Measurements from ENCODE around the gene TMEM69.

The TMEM69 gene

GRCh38 chr1:45687754-45688740, at the start of gene TMEM69:
Gene TMEM69 (plus strand): TSS chr1:45688181. CDS start chr1:45691069, 2,888 bp downstream.
- peaks cover 55% of the 10 kb centered on the region for H3K79me2 ChIP-seq (ENCODE audit: insufficient read depth, low read length)
- H3K9me2 ChIP-seq (ENCODE audit: low read depth, low read length): no peaks in the 10 kb centered on the region
- peaks cover 34% of the 10 kb centered on the region for H3K4me1 ChIP-seq (ENCODE audit: insufficient read depth, low read length, severe bottlenecking)
- H3K27ac ChIP-seq (ENCODE audit: low read depth, low read length, poor library complexity, severe bottlenecking): peak within 1 kb of the TSS; percentile 96
- H2AFZ ChIP-seq (ENCODE audit: low read length): no peak within 1 kb of the TSS
- peaks cover 26% of the 10 kb centered on the region for H3K36me3 ChIP-seq (ENCODE audit: insufficient read depth, low read length)
- peak within 1 kb of the TSS; percentile 90 for H3K4me2 ChIP-seq (ENCODE audit: low read length)
- H3K4me3 ChIP-seq (ENCODE audit: low read depth, low read length, poor library complexity, severe bottlenecking): peak within 1 kb of the TSS; percentile 92
- H3K27me3 ChIP-seq (ENCODE audit: insufficient read depth, low read length): no peaks in the 10 kb centered on the region
- no peaks in the 10 kb centered on the region for H3F3A ChIP-seq (ENCODE audit: insufficient read depth, low read length)
- no peaks in the 10 kb centered on the region for H3K9me3 ChIP-seq (ENCODE audit: low read length)
- no peaks in the 10 kb centered on the region for H4K20me1 ChIP-seq (ENCODE audit: insufficient read depth, low read length)
- H3K9ac ChIP-seq (ENCODE audit: low read length): peak within 1 kb of the TSS; percentile 95
- TF ChIP-seq EZH2 (IDR thresholded peaks at IDR 0.05; ENCODE audit: borderline replicate concordance, low read length): no peak
- TF ChIP-seq, protein P1, sequence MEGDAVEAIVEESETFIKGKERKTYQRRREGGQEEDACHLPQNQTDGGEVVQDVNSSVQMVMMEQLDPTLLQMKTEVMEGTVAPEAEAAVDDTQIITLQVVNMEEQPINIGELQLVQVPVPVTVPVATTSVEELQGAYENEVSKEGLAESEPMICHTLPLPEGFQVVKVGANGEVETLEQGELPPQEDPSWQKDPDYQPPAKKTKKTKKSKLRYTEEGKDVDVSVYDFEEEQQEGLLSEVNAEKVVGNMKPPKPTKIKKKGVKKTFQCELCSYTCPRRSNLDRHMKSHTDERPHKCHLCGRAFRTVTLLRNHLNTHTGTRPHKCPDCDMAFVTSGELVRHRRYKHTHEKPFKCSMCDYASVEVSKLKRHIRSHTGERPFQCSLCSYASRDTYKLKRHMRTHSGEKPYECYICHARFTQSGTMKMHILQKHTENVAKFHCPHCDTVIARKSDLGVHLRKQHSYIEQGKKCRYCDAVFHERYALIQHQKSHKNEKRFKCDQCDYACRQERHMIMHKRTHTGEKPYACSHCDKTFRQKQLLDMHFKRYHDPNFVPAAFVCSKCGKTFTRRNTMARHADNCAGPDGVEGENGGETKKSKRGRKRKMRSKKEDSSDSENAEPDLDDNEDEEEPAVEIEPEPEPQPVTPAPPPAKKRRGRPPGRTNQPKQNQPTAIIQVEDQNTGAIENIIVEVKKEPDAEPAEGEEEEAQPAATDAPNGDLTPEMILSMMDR (IDR thresholded peaks at IDR 0.05; ENCODE audit: low read length): no peak

- Histone ChIP-seq H4K20me1 (ENCODE audit: insufficient read depth, low read length) (no peaks in the 10 kb centered on the region), H3K4me2 (ENCODE audit: low read length) (no peak overlapping the region), H3F3A (ENCODE audit: insufficient read depth, low read length) (no peaks in the 10 kb centered on the region), H3K4me3 (ENCODE audit: low read depth, low read length, poor library complexity, severe bottlenecking) (no peak overlapping the region), H3K9me3 (ENCODE audit: low read length) (no peaks in the 10 kb centered on the region), H3K27me3 (ENCODE audit: insufficient read depth, low read length) (no peaks in the 10 kb centered on the region), H3K4me1 (ENCODE audit: insufficient read depth, low read length, severe bottlenecking) (peaks cover 11% of the 10 kb centered on the region), H3K36me3 (ENCODE audit: insufficient read depth, low read length) (peaks cover 90% of the 10 kb centered on the region), H2AFZ (ENCODE audit: low read length) (no peak overlapping the region), H3K9me2 (ENCODE audit: low read depth, low read length) (no peaks in the 10 kb centered on the region), H3K27ac (ENCODE audit: low read depth, low read length, poor library complexity, severe bottlenecking) (no peak overlapping the region), H3K79me2 (ENCODE audit: insufficient read depth, low read length) (no peaks in the 10 kb centered on the region; the same call in none of the 2 replicates), H3K9ac (ENCODE audit: low read length) (no peak overlapping the region)
- TF ChIP-seq EZH2 (IDR thresholded peaks at IDR 0.05; ENCODE audit: borderline replicate concordance, low read length): no peak
- TF ChIP-seq, protein P1 (IDR thresholded peaks at IDR 0.05; ENCODE audit: low read length): no peak
Observed at GRCh38 chr1:45640293-45640692, 47.7 kb upstream of the TMEM69 start.

DNA sequence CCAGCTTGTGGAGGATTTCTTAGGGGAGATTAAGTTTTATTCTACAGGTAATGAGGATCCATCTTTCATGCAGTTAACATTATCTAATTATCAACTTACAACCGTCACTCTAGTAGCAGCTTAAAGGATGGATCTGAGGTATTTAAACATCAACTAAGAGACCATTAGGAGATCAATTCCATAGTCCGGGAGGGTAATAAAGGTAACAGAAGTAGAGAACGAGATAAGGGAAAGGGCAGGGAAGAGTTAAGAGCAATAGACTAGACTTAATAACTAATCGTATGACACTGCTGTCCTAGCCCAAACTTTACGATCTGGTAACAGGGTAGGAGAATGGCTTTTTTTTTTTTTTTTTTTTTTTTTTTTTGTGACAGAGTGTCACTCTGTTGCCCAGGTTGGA, 44.7 kb upstream of the TMEM69 start:
- Histone ChIP-seq H3K9me2 (ENCODE audit: low read depth, low read length) (no peaks in the 10 kb centered on the region), H3K4me2 (ENCODE audit: low read length) (no peak overlapping the region), H3K79me2 (ENCODE audit: insufficient read depth, low read length) (no peaks in the 10 kb centered on the region; the same call in none of the 2 replicates), H3F3A (ENCODE audit: insufficient read depth, low read length) (no peaks in the 10 kb centered on the region), H3K9ac (ENCODE audit: low read length) (no peak overlapping the region), H3K4me3 (ENCODE audit: low read depth, low read length, poor library complexity, severe bottlenecking) (no peak overlapping the region), H3K27me3 (ENCODE audit: insufficient read depth, low read length) (no peaks in the 10 kb centered on the region), H3K36me3 (ENCODE audit: insufficient read depth, low read length) (peaks cover 82% of the 10 kb centered on the region), H2AFZ (ENCODE audit: low read length) (no peak overlapping the region), H3K27ac (ENCODE audit: low read depth, low read length, poor library complexity, severe bottlenecking) (no peak overlapping the region), H4K20me1 (ENCODE audit: insufficient read depth, low read length) (no peaks in the 10 kb centered on the region), H3K9me3 (ENCODE audit: low read length) (no peaks in the 10 kb centered on the region), H3K4me1 (ENCODE audit: insufficient read depth, low read length, severe bottlenecking) (peaks cover 20% of the 10 kb centered on the region)
- TF ChIP-seq, protein P1 (IDR thresholded peaks at IDR 0.05; ENCODE audit: low read length): no peak
- TF ChIP-seq EZH2 (IDR thresholded peaks at IDR 0.05; ENCODE audit: borderline replicate concordance, low read length): no peak
